NCI-H2171 (cell line): Measurements from ENCODE around the gene STX18.
"Not testable (repeated sequence)": the region's sequence is repeated elsewhere in the genome, so short reads cannot be mapped to it uniquely, and the experiment has no call there.

Experiments used
- DNase-seq: peaks from one replicate; lab custom pipeline; 2025; lab: John Stamatoyannopoulos, UW

The STX18 gene

DNA sequence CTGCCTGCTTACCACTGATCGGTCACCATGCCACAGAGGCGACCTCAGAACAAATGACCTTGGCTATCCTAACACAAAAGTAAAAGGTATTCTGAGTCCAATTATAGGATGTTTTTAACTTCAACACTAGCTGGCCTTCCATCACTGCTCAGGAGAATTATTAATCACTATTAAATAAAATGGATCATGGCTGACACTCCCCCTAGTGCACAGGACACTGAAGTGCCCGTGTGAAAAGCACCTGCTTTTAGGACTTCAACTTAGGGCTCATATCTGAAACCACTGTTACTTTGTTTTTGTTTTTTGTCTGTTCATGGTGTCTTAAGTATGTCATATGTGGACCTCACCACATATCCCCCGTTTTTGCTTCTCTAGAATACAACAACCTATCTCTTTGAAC is 33.9 kb downstream of the STX18 start:
- DNase-seq = no peak

- no peak for DNase-seq
Measured at GRCh38 chr4:4507403-4507802, 34.4 kb downstream of the STX18 start.

GRCh38 chr4:4506961-4507360 is 34.9 kb downstream of the STX18 start:
- DNase-seq = no peak

DNA sequence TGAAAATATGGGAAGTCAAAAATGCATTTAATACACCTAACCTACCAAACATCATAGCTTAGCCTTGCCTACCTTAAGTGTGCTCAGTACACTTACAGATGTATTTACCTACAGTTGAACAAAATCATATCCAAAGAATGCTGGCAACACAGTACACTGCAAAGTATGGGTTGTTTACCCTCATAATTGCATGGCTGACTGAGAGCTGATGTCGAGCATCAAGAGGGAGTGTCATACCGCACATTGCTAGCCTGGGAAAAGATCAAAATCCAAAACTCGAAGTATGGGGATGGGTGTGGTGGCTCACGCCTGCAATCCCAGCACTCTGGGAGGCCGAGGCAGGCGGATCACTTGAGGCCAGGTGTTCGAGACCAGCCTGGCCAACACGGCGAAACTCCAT is 36.6 kb downstream of the STX18 start:
- DNase-seq = not testable (repeated sequence)

DNA sequence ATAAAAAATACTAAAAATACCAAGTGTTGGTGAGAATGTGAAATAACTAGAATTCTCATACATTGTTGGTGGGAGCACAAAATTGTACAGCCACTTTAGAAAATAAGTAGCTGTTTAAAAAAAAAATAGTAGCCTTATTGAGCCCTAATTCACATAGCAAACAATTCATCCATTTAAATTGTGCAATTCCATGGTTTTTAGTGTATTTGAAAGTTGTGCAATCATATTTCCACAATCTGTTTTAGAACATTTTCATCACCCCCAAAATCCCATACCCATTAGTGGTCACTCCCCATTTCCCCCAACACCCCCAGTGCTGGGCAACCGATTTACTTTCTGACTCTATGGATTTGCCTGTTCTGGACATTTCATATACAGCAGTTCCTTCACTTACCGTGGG is 37.1 kb downstream of the STX18 start:
- no peak for DNase-seq

DNA sequence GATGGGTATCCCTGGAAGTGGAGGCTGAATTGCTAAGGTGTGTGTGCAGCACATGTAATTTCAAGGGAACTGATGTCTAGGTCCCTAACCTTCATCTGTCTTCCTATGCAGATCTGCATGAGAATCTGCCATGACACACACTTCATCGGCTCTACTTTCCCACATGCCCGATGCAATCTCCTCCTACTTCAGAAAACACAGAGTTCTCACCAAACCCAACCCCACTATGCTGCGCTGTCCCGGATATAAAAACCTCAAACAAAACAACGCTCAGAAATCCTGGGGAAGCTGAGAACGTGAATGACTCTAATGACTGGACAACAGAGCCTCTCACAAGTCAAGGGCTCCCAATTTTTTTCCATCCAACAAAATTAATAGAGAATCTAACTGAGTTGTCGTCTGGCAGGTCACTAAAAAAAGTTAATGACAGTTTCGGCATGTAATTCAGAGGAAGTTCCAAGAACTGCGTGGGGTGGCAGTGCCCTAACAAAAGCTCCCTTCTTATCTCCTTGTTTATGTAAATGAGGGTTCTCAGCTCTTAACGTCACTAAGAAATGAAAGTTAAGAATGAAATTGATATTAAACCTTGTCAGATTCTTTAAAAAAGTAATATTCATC is 39.0 kb downstream of the STX18 start:
- no peak for DNase-seq

- DNase-seq = no peak
Measured at GRCh38 chr4:4501679-4502078, 40.2 kb downstream of the STX18 start.

DNA sequence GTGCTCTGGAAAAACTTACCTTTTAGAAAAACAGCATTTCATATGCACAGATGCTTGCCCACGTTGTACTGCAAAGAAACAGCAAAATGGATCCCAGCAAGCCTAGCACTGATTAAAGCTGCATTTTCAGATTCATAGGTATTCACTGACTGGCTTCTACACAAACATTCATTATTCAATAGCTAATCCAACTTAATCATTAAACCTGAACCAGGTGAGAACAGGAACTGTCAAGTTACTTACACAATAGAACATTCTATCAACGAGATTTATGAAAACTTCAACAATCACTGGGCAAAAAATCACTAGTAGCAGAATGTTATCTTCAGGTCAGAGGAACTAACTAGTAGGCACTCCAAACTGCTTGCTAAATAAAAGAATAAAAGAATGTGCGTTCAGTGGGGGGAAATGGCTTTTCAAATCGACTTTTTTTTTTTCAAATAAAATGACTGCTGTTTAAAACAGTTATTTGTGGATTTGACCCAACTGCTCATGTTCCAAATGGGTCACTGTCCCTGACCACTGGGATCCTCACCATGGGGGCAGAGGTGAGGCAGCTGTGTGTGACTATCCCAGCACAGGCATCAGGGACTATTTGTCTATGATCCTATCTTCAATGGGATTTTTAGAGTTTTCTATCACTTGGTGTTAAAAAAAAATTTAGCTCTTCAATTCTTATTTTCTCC is 42.3 kb downstream of the STX18 start:
- DNase-seq = no peak

DNA sequence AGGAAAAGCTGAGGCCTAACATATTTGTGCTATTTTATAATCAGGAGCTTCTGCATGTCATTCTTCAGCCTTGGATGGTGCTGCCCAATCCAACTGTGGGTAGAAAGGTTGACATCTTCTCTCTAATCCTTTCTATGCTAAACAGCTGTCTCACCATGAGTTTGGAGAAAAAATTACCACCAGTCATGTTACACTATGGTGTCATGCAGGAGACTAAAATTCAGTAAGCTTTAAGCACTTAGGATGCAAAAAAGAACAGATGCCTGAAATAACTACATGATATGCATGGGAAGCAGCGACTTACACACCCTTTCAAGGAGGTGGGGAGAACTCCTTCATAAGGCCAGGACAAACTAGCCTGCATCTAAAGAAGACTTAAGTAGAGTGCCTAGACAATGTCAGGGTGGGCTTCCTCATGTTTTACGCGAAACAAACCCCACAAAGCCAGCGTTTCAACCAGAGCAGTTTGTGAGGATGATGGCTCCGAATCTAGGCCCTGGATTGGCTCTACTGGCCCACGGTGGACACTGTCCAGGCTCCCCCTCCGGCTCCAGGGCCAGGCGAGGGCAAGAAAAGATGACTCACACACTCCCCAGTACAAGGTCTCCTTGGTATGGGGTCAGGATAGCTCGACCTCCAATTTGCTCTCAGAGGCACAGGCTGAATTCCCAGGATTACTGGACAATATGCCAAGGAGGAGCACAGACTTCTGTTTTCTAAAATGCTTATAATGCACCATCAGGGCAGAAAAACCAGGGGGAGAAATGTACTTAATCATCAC is 45.1 kb downstream of the STX18 start:
- no peak for DNase-seq

- DNase-seq = no peak
Measured at GRCh38 chr4:4494882-4495281, 47.0 kb downstream of the STX18 start.

GRCh38 chr4:4492161-4492847 is 49.5 kb downstream of the STX18 start:
- no peak for DNase-seq

DNA sequence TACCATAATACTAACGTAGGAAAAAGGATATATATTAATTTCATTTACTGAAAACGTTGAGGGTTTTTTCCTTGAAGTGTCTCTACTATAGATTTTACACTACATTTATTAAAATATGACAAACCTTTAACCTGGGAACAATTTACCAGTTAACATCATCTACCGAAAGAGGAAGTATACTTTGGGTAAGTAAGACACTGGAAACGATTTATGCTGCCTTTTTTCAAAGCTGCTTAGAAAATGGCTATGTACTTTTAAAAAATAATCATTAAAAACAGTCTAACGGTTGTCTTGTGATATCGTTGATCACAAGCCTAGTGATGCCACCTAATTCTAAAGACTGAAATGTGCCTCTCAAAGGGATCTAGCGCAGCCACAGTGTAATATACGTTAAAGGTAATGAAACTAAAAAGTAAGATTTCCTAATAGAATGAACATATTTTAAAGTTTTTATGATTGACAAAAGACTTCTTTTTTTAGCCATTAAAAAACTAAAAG is 50.4 kb downstream of the STX18 start:
- no peak for DNase-seq

GRCh38 chr4:4490816-4491215 is 51.0 kb downstream of the STX18 start:
- no peak for DNase-seq

DNA sequence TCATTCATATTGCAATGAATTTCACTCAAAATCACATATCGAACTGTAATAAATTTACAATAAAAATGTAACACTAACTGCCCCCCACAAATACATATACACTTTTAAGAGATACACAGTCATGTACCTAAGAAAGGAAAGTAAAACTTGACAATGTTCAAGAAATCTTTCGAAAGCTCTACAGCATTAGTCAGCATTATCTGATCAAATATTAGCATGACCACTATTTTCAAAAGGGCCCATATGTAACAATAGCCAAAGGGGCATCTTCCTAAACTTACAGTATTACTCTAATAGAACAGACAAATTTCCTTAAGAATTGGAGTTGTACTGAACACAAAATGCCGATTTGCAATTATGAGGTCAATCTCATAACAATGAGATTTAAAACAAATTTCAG is 51.8 kb downstream of the STX18 start:
- DNase-seq = no peak

DNA sequence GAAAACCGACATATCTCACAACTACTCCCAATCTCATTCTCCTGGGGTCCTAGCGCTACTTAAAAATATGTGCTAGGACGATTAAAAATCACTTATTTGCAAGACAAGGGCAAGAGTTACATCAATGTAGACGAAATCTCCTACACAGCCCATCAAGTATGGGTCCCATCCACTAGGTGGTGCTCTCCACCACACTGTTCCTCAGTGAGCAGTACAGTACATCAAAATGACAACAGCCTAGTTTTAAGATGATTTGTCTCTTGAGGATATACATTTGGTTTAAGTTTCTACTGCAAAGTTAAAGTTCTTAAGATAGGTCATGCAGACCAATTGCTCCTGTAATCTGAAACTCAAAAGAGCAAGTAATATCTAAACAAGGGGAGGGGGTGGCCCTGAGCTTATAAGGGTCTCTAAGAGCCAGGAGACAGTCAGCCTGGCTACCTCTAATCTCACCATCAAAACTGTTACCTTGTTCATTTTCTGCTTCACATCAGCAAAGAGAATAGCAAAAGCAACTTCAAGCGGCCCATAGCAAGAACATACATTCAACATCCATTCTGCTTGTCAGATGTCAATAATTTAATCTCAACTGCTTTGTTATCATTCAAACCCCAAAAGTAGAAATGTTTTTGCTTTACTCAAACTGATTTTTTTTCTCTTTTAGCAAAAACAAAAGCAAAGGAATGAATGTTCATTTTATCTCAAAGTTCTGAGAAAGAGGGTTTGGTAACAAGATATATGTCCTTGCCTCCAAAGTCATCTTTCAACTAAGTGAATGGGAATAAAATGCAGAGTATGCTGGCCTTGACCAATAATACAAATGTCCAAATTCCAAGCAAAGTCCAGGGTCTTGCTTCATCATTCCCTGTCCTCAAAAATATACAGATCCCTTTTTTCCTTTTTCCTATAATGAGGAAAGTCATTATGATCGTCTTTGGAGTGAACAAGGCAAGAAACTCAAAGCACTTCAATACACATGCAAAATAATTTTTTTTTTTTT is 53.1 kb downstream of the STX18 start:
- no peak for DNase-seq

GRCh38 chr4:4486969-4487368 is 54.9 kb downstream of the STX18 start:
- DNase-seq = no peak

GRCh38 chr4:4485806-4486205 is 56.0 kb downstream of the STX18 start:
- DNase-seq = no peak

GRCh38 chr4:4481399-4481994 is 60.4 kb downstream of the STX18 start:
- no peak for DNase-seq

- DNase-seq = no peak
Measured at GRCh38 chr4:4480685-4481398, 61.0 kb downstream of the STX18 start.

- DNase-seq = no peak
Measured at GRCh38 chr4:4480205-4480604, 61.6 kb downstream of the STX18 start.
